C4-2B (cell line): ENCODE measurements around the gene RNF169.

Experiments used
- H3K27ac ChIP-seq: fragments of 450-650 bp; 2 replicates; pipeline ENCODE4 v1.5.1; 2017
- CTCF ChIP-seq: fragments of 450-650 bp; conservative IDR thresholded peaks from 2 replicates; pipeline ENCODE4 v1.5.1; 2017; ENCODE audit warnings: mild to moderate bottlenecking
- ZFX ChIP-seq: fragments of 450-650 bp; IDR thresholded peaks from 2 replicates; pipeline ENCODE4 v1.6.1; 2017

RNF169 gene

DNA sequence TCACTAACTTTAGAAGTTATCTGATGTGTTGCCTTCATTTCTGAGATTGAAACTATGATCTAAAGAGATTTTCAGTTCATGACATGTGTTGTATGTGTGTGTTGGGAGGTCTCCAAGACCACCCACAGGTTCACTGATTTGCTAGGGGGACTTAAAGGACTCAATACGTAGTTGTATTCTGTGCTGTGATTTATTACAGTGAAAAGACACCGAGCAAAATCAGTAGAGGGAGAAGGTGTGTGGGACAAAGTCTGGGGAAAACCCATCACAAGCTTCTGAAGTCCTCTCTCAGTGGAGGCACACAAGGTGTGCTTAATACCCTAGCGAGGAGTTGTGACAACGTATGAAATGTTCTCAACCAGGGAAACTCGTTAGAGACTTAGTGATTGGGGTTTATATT is 35.6 kb downstream of the RNF169 start:
- H3K27ac ChIP-seq = no peak overlapping the region
- TF ChIP-seq CTCF (no peak), ZFX (no peak)

GRCh38 chr11:74784726-74785125 is 36.1 kb downstream of the RNF169 start:
- H3K27ac ChIP-seq = no peak overlapping the region
- TF ChIP-seq CTCF (no peak), ZFX (no peak)

- no peak overlapping the region for H3K27ac ChIP-seq
- no peak for TF ChIP-seq CTCF
- TF ChIP-seq ZFX = no peak
These were observed 37.9 kb downstream of the RNF169 start for GRCh38 chr11:74786574-74786973.

DNA sequence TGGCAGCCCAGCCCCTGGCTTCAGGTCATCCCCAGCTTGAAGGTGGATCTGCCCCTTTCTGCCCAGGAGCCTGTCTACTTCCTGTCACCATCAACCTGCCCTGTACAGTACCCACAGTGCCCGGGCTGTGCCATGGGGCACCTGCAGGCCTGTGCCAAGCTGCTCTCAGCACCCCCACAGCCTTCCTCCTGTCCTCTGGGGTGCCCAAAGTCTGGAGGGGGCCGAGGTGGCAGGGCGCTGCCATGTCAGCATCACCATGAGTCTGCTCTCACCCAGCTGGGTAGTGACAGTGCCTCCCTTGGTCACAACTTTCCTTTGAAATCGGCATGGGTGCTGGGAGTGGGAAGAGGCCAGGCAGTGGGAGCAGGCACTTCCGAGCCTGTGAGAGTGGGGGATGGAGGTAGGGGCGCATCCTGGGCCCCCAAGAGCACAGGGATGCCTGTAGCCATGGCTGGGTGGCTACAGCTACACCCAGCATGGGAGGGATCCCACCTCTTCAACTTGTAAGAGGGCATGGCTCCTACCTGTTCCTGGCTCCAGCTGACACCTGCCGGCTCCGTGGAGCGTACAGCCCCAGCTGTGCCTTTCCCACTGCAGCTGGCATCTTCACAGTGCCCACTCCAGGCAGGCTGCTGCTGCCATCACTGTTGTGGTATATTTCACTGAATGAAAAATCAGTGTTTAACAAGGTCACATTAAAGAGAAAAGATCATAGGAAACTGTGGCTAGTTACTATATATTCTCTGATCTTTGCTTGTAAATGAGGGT is 42.9 kb downstream of the RNF169 start:
- H3K27ac ChIP-seq = no peak overlapping the region

DNA sequence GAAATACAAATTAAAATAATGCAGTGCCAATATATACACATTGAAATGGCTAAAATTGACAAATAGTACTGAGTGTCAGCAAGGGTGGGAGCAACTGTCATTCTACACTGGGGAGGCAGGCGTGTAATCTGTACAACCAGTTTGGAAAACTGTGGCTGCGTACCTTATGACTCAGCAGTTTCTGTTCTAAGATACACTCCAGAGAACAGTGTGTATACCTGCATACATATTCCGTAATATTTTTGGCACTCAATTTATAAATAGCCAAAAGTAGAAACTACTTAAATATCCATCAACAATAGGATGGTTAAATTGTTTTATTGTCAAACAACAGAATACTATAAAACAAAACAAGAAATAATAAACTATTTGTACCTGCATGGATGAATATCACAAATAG is 57.6 kb downstream of the RNF169 start:
- H3K27ac ChIP-seq = no peak overlapping the region
- TF ChIP-seq CTCF (no peak), ZFX (no peak)

More for the DNA sequence above, 42.9 kb downstream of the RNF169 start:
- no peak for TF ChIP-seq ZFX
- TF ChIP-seq CTCF = no peak

DNA sequence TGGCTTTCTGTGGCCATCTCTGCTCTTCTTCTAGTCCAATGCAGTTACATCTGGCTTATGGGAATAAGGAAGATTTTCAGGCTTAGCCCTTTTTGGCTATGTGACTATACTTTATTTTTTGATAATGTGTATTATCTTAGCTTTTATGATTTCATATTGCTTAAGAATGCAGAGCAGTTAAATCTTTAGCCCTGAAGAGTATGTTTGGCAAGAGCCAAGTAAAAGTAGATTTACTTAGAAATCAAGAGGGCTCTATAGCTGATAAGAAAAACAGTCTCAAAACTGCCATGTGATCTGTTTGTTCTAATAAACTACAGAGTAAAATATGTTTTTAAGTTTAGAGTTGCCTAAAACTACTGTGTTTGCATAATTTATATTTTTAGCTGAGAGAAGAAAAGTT is 61.2 kb downstream of the RNF169 start:
- no peak overlapping the region for H3K27ac ChIP-seq
- no peak for TF ChIP-seq CTCF
- TF ChIP-seq ZFX = no peak

- no peak overlapping the region for H3K27ac ChIP-seq
- no peak for TF ChIP-seq CTCF
- TF ChIP-seq ZFX = no peak
These were observed 67.3 kb downstream of the RNF169 start for GRCh38 chr11:74815966-74816365.
